Measurements from ENCODE around the gene SLC8A2. TPM values are rescaled to one million over a fixed set of nuclear protein-coding genes. Genes with fewer than 3 reads are reported as not detected.
A peak's percentile ranks its signal among the peaks of the same experiment; 100 is the strongest.

SLC8A2 gene
- total RNA-seq, 1 donor from 2014 or later = 0.70 TPM

GRCh38 chr19:47450478-47450877 lies 21.2 kb downstream of the SLC8A2 start:
- DNase-seq (ENCODE audit: low read depth, low spot score) = no peak
- TF ChIP-seq CTCF (conservative IDR thresholded peaks at IDR 0.05) = no peak
- H3K27me3 Mint-ChIP-seq (ENCODE audit: low read depth) = peaks cover 88% of the 10 kb centered on the region
- peaks cover 2% of the 10 kb centered on the region for H3K9me3 Mint-ChIP-seq
- no peak overlapping the region for H3K27ac Mint-ChIP-seq (ENCODE audit: unreplicated experiment)
- no peaks in the 10 kb centered on the region for H3K36me3 Mint-ChIP-seq (ENCODE audit: low read depth)
- no peak overlapping the region for H3K4me3 Mint-ChIP-seq
- H3K4me1 Mint-ChIP-seq = peaks cover 11% of the 10 kb centered on the region

- Mint-ChIP-seq H3K4me3 (no peak overlapping the region), H3K4me1 (peaks cover 22% of the 10 kb centered on the region), H3K9me3 (no peaks in the 10 kb centered on the region), H3K27ac (ENCODE audit: unreplicated experiment) (no peak overlapping the region), H3K27me3 (ENCODE audit: low read depth) (peaks cover 89% of the 10 kb centered on the region), H3K36me3 (ENCODE audit: low read depth) (no peaks in the 10 kb centered on the region)
- DNase-seq (ENCODE audit: low read depth, low spot score) = no peak
- TF ChIP-seq CTCF (conservative IDR thresholded peaks at IDR 0.05) = no peak
Observed at GRCh38 chr19:47448360-47448727, 23.3 kb downstream of the SLC8A2 start.

- Mint-ChIP-seq H3K4me1 (peaks cover 22% of the 10 kb centered on the region), H3K27me3 (ENCODE audit: low read depth) (peaks cover 91% of the 10 kb centered on the region), H3K27ac (ENCODE audit: unreplicated experiment) (no peak overlapping the region), H3K4me3 (no peak overlapping the region), H3K36me3 (ENCODE audit: low read depth) (no peaks in the 10 kb centered on the region), H3K9me3 (no peaks in the 10 kb centered on the region)
- TF ChIP-seq CTCF (conservative IDR thresholded peaks at IDR 0.05) = no peak
- DNase-seq (ENCODE audit: low read depth, low spot score) = peak; percentile 70
Observed at GRCh38 chr19:47447470-47448359, 24.0 kb downstream of the SLC8A2 start.

- no peak for DNase-seq (ENCODE audit: low read depth, low spot score)
- H3K4me1 Mint-ChIP-seq = peaks cover 22% of the 10 kb centered on the region
- H3K36me3 Mint-ChIP-seq (ENCODE audit: low read depth) = no peaks in the 10 kb centered on the region
- peak overlapping the region; percentile 61 for H3K4me3 Mint-ChIP-seq
- no peaks in the 10 kb centered on the region for H3K9me3 Mint-ChIP-seq
- peaks cover 97% of the 10 kb centered on the region for H3K27me3 Mint-ChIP-seq (ENCODE audit: low read depth)
- no peak for TF ChIP-seq CTCF (conservative IDR thresholded peaks at IDR 0.05)
- H3K27ac Mint-ChIP-seq (ENCODE audit: unreplicated experiment) = no peak overlapping the region
Observed at GRCh38 chr19:47446534-47447469, 24.9 kb downstream of the SLC8A2 start.

- Mint-ChIP-seq H3K36me3 (ENCODE audit: low read depth) (no peaks in the 10 kb centered on the region), H3K4me1 (peaks cover 22% of the 10 kb centered on the region), H3K9me3 (no peaks in the 10 kb centered on the region), H3K27me3 (ENCODE audit: low read depth) (peaks cover 95% of the 10 kb centered on the region), H3K27ac (ENCODE audit: unreplicated experiment) (no peak overlapping the region), H3K4me3 (no peak overlapping the region)
- no peak for DNase-seq (ENCODE audit: low read depth, low spot score)
- TF ChIP-seq CTCF (conservative IDR thresholded peaks at IDR 0.05) = no peak
Observed at GRCh38 chr19:47445937-47446402, 25.7 kb downstream of the SLC8A2 start.

Data from neural crest cell (in vitro differentiated cells).